CD4-positive, alpha-beta T cell treated with Interleukin-17A for 1 hour (primary cell): ENCODE results near the gene MYO5A.
"Not testable (repeated sequence)": the region's sequence is repeated elsewhere in the genome, so short reads cannot be mapped to it uniquely, and the experiment has no call there.

Experiments
- DNase-seq: peaks from one replicate; pipeline ENCODE4 v3.0.0-alpha.2; 2020

Gene MYO5A

GRCh38 chr15:52459701-52460100, 69.0 kb downstream of the MYO5A start:
- not testable (repeated sequence) for DNase-seq

GRCh38 chr15:52459265-52459664, 69.4 kb downstream of the MYO5A start:
- not testable (repeated sequence) for DNase-seq

DNA sequence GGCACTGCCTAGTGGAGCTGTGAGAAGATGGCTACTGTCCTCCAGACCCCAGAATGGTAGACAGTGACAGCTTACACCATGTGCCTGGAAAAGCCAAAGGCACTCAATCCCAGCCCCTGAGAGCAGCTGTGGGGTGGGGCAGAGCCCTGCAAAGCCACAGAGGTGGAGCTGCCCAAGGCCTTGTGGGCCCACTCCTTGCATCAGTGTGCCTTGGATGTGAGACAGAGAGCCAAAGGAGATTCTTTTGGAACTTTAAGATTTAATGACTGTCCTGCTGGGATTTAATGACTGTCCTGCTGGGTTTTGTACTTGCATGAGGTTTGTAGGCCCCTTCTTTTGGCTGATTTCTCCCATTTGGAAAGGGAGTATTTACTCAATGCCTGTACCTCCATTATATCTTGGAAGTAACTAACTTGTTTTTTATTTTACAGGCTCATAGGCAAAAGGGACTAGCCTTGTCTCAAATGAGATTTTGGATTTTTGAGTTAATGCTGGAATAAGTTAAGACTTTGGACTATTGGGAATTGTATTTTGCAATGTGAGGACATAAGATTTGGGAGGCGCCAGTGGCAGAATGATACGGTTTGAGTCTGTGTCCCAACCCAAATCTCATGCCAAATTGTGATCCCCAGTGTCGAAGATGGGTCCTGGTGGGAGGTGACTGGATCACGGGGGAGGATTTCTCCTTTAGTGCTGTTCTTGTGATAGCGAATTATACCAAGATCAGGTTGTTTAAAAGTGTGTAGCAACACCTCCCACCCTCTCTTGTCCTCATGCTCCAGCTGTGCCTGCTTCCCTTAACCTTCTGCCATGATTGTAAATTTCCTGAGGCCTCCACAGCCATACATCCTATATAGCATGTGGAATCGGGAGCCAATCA, 80.4 kb downstream of the MYO5A start:
- no peak for DNase-seq

GRCh38 chr15:52445954-52446353, 82.7 kb downstream of the MYO5A start:
- no peak for DNase-seq

DNA sequence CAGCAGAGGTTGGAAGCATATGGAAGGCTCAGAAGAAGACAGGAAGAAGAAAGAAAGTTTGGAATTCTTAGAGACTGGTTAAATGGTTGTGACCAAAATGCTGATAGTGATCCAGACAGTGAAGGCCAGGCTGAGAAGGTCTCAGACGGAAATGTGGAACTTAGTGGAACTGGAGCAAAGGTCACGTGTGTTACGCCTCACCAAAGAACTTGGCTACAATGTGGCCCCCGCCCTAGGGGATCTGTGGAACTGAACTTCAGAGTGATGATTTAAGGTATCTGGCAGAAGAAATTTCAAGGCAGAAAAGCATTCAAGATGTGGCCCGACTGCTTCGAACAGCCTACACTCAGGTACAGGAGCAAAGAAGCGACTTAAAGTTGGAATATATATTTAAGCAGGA, 83.1 kb downstream of the MYO5A start:
- DNase-seq: no peak

GRCh38 chr15:52443205-52443604, 85.5 kb downstream of the MYO5A start:
- DNase-seq: not testable (repeated sequence)

- no peak for DNase-seq
Observed at GRCh38 chr15:52441841-52442240, 86.8 kb downstream of the MYO5A start.

DNA sequence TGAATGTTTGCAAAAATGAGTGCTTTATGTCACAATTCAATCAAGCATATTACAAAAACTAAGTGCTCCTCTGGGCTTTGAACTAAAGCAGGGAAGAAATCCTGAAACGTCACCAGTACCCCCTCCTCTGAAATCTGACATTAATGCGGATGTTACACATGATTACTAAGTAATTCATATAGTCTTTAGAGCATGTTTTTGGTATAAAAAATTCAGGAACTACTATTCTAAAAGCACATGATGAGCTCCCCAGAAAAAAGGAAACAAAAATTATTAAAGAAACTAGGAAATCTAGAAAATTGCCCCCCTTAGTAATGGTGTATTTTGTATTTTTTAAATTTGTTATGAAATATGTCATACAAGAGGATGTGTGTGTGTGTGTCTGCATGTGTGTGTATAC, 87.7 kb downstream of the MYO5A start:
- DNase-seq: no peak

GRCh38 chr15:52440414-52440813, 88.3 kb downstream of the MYO5A start:
- DNase-seq: no peak

- no peak for DNase-seq
Observed at GRCh38 chr15:52439470-52439869, 89.2 kb downstream of the MYO5A start.

DNA sequence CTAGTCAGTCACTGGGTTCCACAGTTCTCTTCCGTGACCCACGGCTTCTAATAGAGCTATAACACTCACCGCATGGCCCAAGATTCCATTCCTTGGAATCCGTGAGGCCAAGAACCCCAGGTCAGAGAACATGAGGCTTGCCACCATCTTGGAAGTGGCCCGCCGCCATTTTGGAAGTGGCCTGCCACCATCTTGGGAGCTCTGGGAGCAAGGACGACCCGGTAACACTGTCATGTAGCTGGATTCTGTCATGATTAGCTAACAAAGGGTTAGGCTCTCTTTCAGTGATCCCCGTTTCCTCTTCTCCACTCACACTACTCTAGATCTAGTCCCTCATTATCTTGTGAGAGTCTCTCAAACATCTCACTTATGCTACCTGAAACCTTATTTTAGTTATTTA, 89.6 kb downstream of the MYO5A start:
- not testable (repeated sequence) for DNase-seq

- DNase-seq: no peak
Observed at GRCh38 chr15:52438047-52438446, 90.6 kb downstream of the MYO5A start.

DNA sequence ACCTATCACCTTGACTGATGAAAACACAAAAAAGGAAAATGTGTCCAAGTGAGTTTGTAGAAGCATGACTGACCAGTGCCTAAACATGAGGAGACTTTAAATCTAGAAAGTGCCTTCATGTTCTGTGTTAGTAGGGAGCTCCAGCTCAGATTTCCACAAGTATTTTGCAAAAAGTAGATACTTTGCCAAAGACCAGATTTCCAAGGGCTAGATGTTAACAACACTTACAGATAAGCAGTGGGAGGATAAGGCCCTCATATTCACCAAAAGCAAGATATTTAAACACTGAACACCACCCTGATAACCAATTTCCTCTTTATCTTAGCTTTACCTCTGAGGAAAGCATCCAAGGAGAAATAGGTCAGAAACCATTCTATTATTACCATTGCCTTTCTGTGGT, 91.0 kb downstream of the MYO5A start:
- DNase-seq: no peak

DNA sequence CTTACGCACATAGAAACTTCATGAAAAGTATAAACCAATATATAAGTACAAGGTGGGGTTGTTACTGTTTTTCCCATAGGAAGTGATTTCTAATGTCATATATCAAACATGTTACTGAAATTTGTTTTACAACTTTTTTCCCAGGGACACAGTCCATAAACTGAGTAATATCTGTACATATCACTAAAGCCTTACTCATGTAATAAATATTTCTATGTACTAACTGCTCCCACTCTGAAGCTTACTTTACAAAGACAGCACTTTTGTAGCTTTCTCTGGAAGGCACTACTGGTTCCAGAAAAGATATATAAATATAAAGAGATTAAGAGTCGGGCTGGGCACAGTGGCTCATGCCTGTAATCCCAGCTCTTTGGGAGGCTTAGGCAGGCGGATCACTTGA, 91.7 kb downstream of the MYO5A start:
- DNase-seq: no peak

- DNase-seq: no peak
Observed at GRCh38 chr15:52434885-52435284, 93.8 kb downstream of the MYO5A start.

GRCh38 chr15:52428297-52428696, 100.4 kb downstream of the MYO5A start:
- no peak for DNase-seq

- DNase-seq: no peak
Observed at GRCh38 chr15:52427804-52428203, 100.9 kb downstream of the MYO5A start.

- no peak for DNase-seq
Observed at GRCh38 chr15:52424856-52425431, 103.7 kb downstream of the MYO5A start.

- no peak for DNase-seq
Observed at GRCh38 chr15:52423852-52424251, 104.8 kb downstream of the MYO5A start.

GRCh38 chr15:52422001-52422400, 106.7 kb downstream of the MYO5A start:
- DNase-seq: no peak

GRCh38 chr15:52421029-52421428, 107.7 kb downstream of the MYO5A start:
- no peak for DNase-seq

DNA sequence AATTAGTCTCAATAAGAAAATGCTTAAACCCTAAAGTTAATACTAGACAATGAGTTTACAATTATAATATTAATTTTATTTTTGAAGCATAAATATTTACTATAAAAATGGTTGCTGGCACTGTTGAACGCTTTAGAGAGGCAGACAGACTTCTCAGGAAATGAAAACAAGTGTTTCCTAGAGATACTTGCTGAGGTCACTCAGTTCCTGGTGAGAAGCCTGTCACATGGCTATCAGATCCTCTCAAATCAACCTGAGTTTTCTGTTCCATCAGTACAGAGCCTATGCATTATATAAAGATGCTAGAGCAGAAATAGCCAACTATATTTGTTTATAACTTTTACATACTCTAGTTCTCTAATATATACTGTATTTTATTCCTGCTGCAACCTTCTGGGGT, 109.2 kb downstream of the MYO5A start:
- DNase-seq: no peak

- no peak for DNase-seq
Observed at GRCh38 chr15:52417957-52418356, 110.7 kb downstream of the MYO5A start.

GRCh38 chr15:52417521-52417920, 111.2 kb downstream of the MYO5A start:
- no peak for DNase-seq

- not testable (repeated sequence) for DNase-seq
Observed at GRCh38 chr15:52416566-52416965, 112.1 kb downstream of the MYO5A start.
